ENCODE results near the gene ASIC3. TPM values are rescaled to one million over a fixed set of nuclear protein-coding genes. Genes with fewer than 3 reads are reported as not detected.

ASIC3 gene
- total RNA-seq, 1 experiment from 2014 or later = 1.6 TPM

DNA sequence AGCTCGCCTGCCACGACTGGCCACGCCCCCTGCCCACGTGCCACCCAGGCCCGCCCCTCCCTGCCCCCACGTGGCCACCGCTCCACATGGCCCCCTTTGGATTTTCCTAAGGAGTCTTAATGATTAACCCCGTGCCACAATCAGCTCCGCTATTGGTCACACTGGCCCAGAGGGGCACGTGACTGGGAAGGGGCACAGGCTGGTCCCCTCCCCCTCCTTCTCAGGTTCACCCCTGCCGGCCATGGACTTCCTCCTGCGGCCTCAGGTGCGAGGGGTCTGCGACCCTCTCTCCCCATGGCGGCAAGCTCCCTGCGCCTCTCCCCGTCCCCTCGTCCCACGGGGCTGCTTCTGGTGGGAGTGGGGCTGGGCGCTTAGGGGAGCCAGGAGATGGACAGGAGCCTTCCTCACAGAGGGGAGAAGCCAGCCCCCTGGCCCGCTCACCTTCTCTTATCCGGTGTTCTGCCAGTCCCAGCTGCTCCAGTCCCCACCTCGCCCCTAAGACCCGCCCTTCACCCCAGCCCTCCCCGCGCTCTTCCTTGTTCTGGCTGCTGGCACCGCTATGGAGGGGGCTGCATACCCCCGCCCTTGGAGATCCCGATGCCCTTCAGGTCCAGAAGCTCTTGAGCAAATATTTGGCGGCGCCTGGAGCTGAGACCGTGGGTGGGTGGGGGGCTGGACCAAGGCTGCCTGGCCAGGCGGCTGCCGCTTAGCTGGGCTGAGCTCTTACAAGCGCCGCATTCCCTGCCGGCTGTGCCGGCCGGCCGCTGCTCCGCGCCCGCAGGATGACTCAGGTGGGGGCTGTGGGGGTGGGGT is 14.3 kb downstream of the ASIC3 start:
- peak; percentile 91 for DNase-seq (ENCODE audit: low read depth)

DNA sequence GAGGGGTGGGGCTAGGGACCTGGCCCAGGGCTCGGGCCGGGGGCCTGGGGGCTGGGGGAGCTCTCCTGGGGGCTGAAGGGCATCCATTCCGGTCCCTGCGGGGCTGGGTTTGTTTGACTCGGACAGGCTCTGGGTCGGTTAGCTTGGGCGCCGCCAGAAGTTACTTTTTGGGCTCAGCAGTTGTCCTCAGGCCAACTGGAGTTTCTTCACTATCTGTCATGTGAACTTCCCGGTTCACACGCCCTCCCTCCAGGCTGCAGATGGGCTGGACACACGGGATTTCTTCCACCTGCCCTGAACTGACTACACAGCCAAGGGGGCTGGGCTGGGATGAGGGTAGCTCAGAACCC is 14.9 kb downstream of the ASIC3 start:
- in situ Hi-C loops (cut with HindIII; ENCODE audit: low pct_unique_long_range_greater_than_20kb, low sequenced_read_pairs) = no loop called here
- DNase-seq (ENCODE audit: low read depth) = no peak

More for the DNA sequence above, 14.3 kb downstream of the ASIC3 start:
- in situ Hi-C loops (cut with HindIII; ENCODE audit: low pct_unique_long_range_greater_than_20kb, low sequenced_read_pairs) = no loop called here

- in situ Hi-C loops (cut with HindIII; ENCODE audit: low pct_unique_long_range_greater_than_20kb, low sequenced_read_pairs) = no loop called here
- no peak for DNase-seq (ENCODE audit: low read depth)
These were observed 16.1 kb downstream of the ASIC3 start for GRCh38 chr7:151064454-151064853.

GRCh38 chr7:151064993-151065392 is 16.7 kb downstream of the ASIC3 start:
- DNase-seq (ENCODE audit: low read depth) = no peak
- in situ Hi-C loops (cut with HindIII; ENCODE audit: low pct_unique_long_range_greater_than_20kb, low sequenced_read_pairs) = no loop called here

DNA sequence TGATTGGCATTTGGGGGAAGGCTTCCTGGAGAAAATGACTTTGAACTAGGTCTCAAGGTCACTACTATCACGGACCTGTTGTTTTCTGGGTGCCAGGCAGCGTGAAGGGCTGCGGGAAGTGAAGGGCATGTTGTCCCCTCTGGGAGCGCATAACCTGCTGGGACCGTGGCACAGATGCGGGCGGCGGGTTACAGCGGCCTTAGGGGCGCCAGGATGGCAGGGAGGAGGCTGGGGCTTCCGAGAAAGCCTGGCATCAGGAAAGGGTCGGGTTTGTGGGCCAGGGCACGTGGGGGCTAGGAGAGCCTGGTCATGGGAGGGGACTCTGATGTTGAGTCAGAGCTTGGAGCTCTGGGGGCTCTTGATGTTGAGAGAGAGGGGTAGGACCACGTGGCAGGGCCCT is 17.2 kb downstream of the ASIC3 start:
- in situ Hi-C loops (cut with HindIII; ENCODE audit: low pct_unique_long_range_greater_than_20kb, low sequenced_read_pairs) = no loop called here
- DNase-seq (ENCODE audit: low read depth) = no peak

- DNase-seq (ENCODE audit: low read depth) = no peak
- in situ Hi-C loops (cut with HindIII; ENCODE audit: low pct_unique_long_range_greater_than_20kb, low sequenced_read_pairs) = no loop called here
These were observed 18.1 kb downstream of the ASIC3 start for GRCh38 chr7:151066273-151066974.

DNA sequence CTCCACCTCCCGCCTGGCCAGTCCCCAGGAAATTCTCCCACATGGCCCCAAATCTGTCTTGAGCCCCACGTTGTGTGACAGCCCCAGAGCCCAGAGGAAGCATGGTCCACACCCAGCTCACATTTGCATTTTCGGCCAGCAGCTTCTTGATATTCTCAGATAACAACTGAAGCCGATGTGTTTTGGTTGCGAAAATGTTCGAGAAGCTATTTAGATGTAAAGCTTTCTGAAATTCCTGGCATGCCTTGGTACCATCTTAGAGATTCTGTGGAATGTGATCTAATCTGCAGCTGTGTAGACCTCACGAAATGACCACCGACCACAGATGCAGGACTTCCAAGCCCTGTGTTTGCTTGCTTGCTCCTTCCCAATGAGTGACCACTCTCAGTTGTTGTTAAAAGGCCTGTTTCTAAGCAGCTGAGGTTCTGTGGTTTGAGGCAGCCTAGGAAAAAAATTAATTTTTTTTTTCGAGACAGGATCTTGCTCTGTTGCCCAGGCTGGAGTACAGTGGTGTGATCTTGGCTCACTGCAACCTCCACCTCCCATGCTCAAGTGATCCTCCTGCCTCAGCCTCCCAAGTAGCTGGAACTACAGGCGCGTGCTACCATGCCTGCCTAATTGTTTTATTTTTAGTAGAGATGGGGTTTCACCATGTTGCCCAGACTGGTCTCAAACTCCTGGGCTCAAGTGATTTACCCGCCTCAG is 19.9 kb downstream of the ASIC3 start:
- no peak for DNase-seq (ENCODE audit: low read depth)

DNA sequence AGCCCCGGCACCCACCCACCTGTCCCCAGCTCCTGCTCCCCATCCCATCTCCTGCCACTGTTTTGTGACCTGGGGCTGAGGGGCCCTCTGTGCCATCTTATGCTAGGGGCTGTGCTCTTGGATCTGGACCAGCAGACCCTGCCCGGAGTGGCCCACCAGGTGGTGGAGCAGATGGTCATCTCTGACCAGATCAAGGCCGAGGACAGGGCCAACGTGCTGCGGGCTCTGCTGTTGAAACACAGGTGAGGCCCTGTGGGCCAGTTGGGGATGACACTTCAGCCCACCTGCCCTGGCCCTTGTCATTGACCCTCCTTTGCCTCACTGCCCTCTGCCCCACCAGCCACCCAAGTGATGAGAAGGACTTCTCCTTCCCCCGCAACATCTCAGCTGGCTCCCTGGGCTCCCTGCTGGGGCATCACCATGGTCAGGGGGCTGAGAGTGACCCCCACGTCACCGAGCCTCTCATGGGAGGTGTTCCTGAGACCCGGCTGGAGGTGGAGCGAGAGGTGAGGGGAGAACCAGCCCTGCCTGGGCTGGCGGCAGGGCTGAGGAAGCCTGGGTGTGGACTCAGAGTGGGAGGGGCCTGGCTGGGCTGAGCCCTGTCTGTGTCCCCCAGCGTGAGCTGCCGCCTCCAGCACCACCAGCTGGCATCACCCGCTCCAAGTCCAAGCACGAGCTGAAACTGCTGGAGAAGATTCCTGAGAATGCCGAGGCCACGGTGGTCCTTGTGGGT is 21.7 kb downstream of the ASIC3 start:
- no peak for DNase-seq (ENCODE audit: low read depth)
- in situ Hi-C loops (cut with HindIII; ENCODE audit: low pct_unique_long_range_greater_than_20kb, low sequenced_read_pairs) = no loop called here

More for the DNA sequence above, 19.9 kb downstream of the ASIC3 start:
- in situ Hi-C loops (cut with HindIII; ENCODE audit: low pct_unique_long_range_greater_than_20kb, low sequenced_read_pairs) = no loop called here

- in situ Hi-C loops (cut with HindIII; ENCODE audit: low pct_unique_long_range_greater_than_20kb, low sequenced_read_pairs) = no loop called here
- DNase-seq (ENCODE audit: low read depth) = no peak
These were observed 22.2 kb downstream of the ASIC3 start for GRCh38 chr7:151070574-151070960.

- no peak for DNase-seq (ENCODE audit: low read depth)
- in situ Hi-C loops (cut with HindIII; ENCODE audit: low pct_unique_long_range_greater_than_20kb, low sequenced_read_pairs) = no loop called here
These were observed 22.9 kb downstream of the ASIC3 start for GRCh38 chr7:151071032-151071866.

DNA sequence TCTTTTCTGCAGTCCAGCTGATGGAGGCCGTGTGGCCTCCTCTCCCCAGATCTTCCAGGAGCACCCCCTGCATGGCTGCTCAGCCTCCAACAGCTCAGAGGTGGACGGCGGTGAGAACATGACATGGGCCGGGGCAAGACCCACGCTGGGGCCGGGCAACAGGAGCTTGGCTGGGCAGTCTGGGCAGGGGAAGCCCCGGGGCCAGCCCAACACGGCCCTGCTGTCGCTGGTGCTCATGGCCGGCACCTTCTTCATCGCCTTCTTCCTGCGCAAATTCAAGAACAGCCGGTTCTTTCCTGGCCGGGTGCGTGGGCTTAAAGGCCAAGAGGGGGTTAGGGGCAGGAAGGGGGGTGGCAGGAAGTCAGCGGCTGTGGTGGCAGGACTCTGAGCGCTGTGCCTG is 25.7 kb downstream of the ASIC3 start:
- in situ Hi-C loops (cut with HindIII; ENCODE audit: low pct_unique_long_range_greater_than_20kb, low sequenced_read_pairs) = no loop called here
- DNase-seq (ENCODE audit: low read depth) = no peak

GRCh38 chr7:151074817-151075661 is 26.7 kb downstream of the ASIC3 start:
- DNase-seq (ENCODE audit: low read depth) = no peak
- in situ Hi-C loops (cut with HindIII; ENCODE audit: low pct_unique_long_range_greater_than_20kb, low sequenced_read_pairs) = no loop called here

GRCh38 chr7:151075662-151075971 is 27.3 kb downstream of the ASIC3 start:
- in situ Hi-C loops (cut with HindIII; ENCODE audit: low pct_unique_long_range_greater_than_20kb, low sequenced_read_pairs) = no loop called here
- no peak for DNase-seq (ENCODE audit: low read depth)

DNA sequence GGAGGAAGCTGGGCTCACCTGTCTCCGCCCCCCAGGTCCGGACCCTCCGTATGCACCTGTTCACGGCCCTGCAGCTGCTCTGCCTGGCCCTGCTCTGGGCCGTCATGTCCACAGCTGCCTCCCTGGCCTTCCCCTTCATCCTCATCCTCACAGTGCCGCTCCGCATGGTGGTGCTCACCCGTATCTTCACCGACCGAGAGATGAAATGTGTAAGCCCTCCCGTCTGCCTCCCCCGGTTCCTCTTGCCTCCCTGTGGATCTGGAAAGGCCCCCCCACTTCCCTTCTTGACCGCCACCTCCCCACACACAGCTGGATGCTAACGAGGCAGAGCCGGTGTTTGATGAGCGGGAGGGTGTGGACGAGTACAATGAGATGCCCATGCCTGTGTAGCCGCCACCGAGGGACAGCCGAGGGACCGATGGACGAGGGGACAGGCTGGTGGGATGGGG is 27.7 kb downstream of the ASIC3 start:
- no peak for DNase-seq (ENCODE audit: low read depth)
- in situ Hi-C loops (cut with HindIII; ENCODE audit: low pct_unique_long_range_greater_than_20kb, low sequenced_read_pairs) = no loop called here

- in situ Hi-C loops (cut with HindIII; ENCODE audit: low pct_unique_long_range_greater_than_20kb, low sequenced_read_pairs) = no loop called here
- DNase-seq (ENCODE audit: low read depth) = peak; percentile 33
These were observed 28.8 kb downstream of the ASIC3 start for GRCh38 chr7:151076863-151077704.

- in situ Hi-C loops (cut with HindIII; ENCODE audit: low pct_unique_long_range_greater_than_20kb, low sequenced_read_pairs) = no loop called here
- DNase-seq (ENCODE audit: low read depth) = no peak
These were observed 29.4 kb downstream of the ASIC3 start for GRCh38 chr7:151077705-151078232.
